MCF 10A (cell line): ENCODE results near the gene PCNX3. TPM values are rescaled to one million over a fixed set of nuclear protein-coding genes. Genes with fewer than 3 reads are reported as not detected.

Source experiments
- BruUV-seq: library from RNA; stranded (reverse); fragments of 400-500 nt; replicated peaks from 2 replicates; lab custom pipeline; 2021; lab: Mats Ljungman, UMichigan
- CTCF ChIA-PET: fragments of 300-600 bp; sonication (Branson Sonifier 250); formaldehyde crosslinking; extraction: SDS; loops from one replicate; lab custom pipeline; 2021; ENCODE audit warnings: antibody characterized with exemption, inconsistent platforms; lab: Yijun Ruan, JAX
- POLR2A ChIA-PET: fragments of 300-600, 350-650 bp; sonication (Branson Sonifier 250); formaldehyde crosslinking; extraction: SDS; loops from one replicate; lab custom pipeline; 2020; ENCODE audit warnings: antibody characterized with exemption, inconsistent platforms; lab: Yijun Ruan, JAX
- DNase-seq: peaks from one replicate; pipeline ENCODE4 v3.0.0-alpha.2; 2018; ENCODE audit not compliant: unreplicated experiment
- H3K27ac Mint-ChIP-seq: one replicate; pipeline ENCODE4 v1.8.0; 2022; ENCODE audit warnings: mild to moderate bottlenecking, low read depth, mixed read lengths; ENCODE audit not compliant: unreplicated experiment
- H3K27me3 Mint-ChIP-seq: one replicate; pipeline ENCODE4 v1.8.0; 2022; ENCODE audit warnings: mixed read lengths; ENCODE audit not compliant: insufficient read depth, unreplicated experiment
- H3K36me3 Mint-ChIP-seq: one replicate; pipeline ENCODE4 v1.8.0; 2022; ENCODE audit warnings: mild to moderate bottlenecking, moderate library complexity, mixed read lengths; ENCODE audit not compliant: insufficient read depth, unreplicated experiment
- H3K4me1 Mint-ChIP-seq: one replicate; pipeline ENCODE4 v1.8.0; 2022; ENCODE audit warnings: mixed read lengths; ENCODE audit not compliant: insufficient read depth, unreplicated experiment
- H3K4me3 Mint-ChIP-seq: one replicate; pipeline ENCODE4 v1.8.0; 2022; ENCODE audit warnings: mild to moderate bottlenecking, moderate library complexity, mixed read lengths; ENCODE audit not compliant: unreplicated experiment
- H3K9me3 Mint-ChIP-seq: one replicate; pipeline ENCODE4 v1.8.0; 2022; ENCODE audit warnings: mixed read lengths; ENCODE audit not compliant: unreplicated experiment
- intact Hi-C: fragments of 100-400 bp; cut with micrococcal nuclease; formaldehyde crosslinking; loops from 2 replicates; pipeline ENCODE4 v1.14.1; 2022
- total RNA-seq: library from RNA; stranded (reverse); gene quantifications from 2 replicates; pipeline ENCODE4 v1.2.3, GENCODE V29; 2022
- TF ChIP-seq, protein P1 (sequence below): fragments of 200-600 bp; IDR thresholded peaks from one replicate; pipeline ENCODE4 v1.8.0; 2022; ENCODE audit warnings: antibody characterized with exemption, mild to moderate bottlenecking; ENCODE audit not compliant: unreplicated experiment

PCNX3 gene
- total RNA-seq, 1 experiment from 2014 or later, result 40.9 TPM

DNA sequence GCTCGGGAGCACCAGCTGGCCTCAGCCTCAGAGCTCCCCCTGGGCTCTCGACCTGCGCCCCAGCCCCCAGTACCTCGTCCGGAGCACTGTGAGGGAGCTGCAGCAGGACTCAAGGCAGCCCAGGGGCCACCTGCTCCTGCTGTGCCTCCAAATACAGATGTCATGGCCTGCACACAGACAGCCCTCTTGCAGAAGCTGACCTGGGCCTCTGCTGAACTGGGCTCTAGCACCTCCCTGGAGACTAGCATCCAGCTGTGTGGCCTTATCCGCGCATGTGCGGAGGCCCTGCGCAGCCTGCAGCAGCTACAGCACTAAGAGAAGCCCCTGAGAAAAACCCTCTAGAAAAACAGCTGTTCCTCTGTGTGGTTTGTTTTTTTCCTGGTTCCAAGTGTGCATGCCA lies 44.2 kb upstream of the PCNX3 start:
- intact Hi-C loops, result no loop called here
- TF ChIP-seq, protein P1, sequence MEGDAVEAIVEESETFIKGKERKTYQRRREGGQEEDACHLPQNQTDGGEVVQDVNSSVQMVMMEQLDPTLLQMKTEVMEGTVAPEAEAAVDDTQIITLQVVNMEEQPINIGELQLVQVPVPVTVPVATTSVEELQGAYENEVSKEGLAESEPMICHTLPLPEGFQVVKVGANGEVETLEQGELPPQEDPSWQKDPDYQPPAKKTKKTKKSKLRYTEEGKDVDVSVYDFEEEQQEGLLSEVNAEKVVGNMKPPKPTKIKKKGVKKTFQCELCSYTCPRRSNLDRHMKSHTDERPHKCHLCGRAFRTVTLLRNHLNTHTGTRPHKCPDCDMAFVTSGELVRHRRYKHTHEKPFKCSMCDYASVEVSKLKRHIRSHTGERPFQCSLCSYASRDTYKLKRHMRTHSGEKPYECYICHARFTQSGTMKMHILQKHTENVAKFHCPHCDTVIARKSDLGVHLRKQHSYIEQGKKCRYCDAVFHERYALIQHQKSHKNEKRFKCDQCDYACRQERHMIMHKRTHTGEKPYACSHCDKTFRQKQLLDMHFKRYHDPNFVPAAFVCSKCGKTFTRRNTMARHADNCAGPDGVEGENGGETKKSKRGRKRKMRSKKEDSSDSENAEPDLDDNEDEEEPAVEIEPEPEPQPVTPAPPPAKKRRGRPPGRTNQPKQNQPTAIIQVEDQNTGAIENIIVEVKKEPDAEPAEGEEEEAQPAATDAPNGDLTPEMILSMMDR, result no peak
- Mint-ChIP-seq H3K27me3 (no peaks in the 10 kb centered on the region), H3K27ac (peak overlapping the region; percentile 54), H3K9me3 (no peaks in the 10 kb centered on the region), H3K4me3 (peak overlapping the region; percentile 97), H3K4me1 (peaks cover 33% of the 10 kb centered on the region), H3K36me3 (peaks cover 54% of the 10 kb centered on the region)
- no TSS peak for BruUV-seq
- no peak for DNase-seq
- POLR2A ChIA-PET, result interaction anchor here (0.7 to 4.8 kb wide), 15 partner anchors 11 to 431 kb away, joined by 3 to 103 read pairs (median 7); partner anchors contain the start of genes BANF1, EIF1AD, KAT5 and MALAT1
- CTCF ChIA-PET, result interaction anchor here (0.5 to 3.2 kb wide), 19 partner anchors 10 to 242 kb away, joined by 3 to 51 read pairs (median 4); partner anchors contain the start of genes MAP3K11 and PCNX3

DNA sequence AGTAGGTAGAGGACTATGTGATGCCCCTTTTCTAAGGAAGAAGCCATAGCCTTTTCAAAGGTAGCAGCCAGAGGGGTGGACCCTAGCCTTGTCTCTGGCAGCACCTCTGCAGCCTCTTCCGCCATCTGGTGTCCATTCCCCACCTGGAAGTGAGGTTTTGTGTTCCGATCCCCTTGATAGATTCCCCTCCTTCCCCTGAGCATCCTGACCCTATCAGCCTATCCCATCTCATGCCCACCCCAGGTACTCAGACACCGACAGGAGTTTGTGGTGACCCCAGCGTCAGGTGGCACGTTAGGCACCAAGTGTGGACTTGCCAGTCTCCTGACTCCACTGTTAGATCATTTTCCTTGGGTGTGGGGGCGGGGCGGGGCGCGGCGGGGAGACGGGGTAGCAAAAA lies 43.6 kb upstream of the PCNX3 start:
- TF ChIP-seq, protein P1, result peak; percentile 70
- H3K9me3 Mint-ChIP-seq, result no peaks in the 10 kb centered on the region
- peak; percentile 77 for DNase-seq
- H3K4me3 Mint-ChIP-seq, result peak overlapping the region; percentile 97
- peaks cover 38% of the 10 kb centered on the region for H3K4me1 Mint-ChIP-seq
- no TSS peak for BruUV-seq
- intact Hi-C loops, result loop anchor here (1.0 kb wide), 1 partner anchor 32 kb away; no protein-coding TSS in a partner anchor
- H3K27ac Mint-ChIP-seq, result peak overlapping the region; percentile 54
- no peaks in the 10 kb centered on the region for H3K27me3 Mint-ChIP-seq
- ChIA-PET POLR2A (interaction anchor here (0.5 to 4.8 kb wide), 21 partner anchors 11 to 694 kb away, joined by 3 to 103 read pairs (median 5); partner anchors contain the start of genes BANF1, CCDC85B, CFL1 and EHD1), CTCF (interaction anchor here (0.6 to 3.2 kb wide), 17 partner anchors 9 to 190 kb away, joined by 3 to 51 read pairs (median 4); partner anchors contain the start of genes MAP3K11, PCNX3 and SLC25A45)
- H3K36me3 Mint-ChIP-seq, result peaks cover 55% of the 10 kb centered on the region

DNA sequence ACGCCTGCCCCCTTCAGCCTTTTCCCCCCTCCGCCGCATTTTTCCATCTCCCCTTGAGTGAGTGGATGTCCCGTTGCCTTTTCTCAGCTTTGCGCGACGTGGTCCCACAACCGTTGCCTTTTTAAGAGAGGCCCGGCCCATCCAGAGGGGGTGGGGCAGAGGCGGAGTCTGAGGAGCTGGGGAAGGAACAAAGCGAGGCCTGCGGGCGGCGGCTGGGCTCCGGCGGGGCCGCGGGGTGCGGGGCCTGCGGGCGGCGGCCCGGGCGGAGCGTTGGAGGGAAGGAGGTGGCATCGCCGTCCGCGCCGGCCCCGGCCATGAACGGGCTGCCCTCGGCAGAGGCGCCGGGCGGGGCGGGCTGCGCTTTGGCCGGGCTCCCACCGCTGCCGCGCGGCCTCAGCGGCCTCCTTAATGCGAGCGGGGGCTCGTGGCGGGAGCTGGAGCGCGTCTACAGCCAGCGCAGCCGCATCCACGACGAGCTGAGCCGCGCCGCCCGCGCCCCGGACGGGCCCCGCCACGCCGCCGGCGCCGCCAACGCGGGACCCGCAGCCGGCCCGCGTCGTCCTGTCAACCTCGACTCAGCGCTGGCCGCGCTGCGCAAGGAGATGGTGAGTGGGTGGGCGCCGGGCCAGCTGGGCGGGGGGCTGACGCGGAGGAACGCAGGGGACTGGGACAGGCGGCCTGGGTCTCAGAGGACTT lies 43.1 kb upstream of the PCNX3 start, which contains the start of gene FAM89B:
Gene FAM89B, plus strand, starts transcription at position 183 of the 696 bp plus-strand sequence. Its CDS starts 132 bp downstream, at position 315.
- TF ChIP-seq, protein P1, result no peak
- intact Hi-C loops, result loop anchor here (1.0 kb wide), 1 partner anchor 32 kb away; no protein-coding TSS in a partner anchor
- peak; percentile 89 for DNase-seq
- Mint-ChIP-seq H3K27me3 (no peaks in the 10 kb centered on the region), H3K27ac (peak within 1 kb of the TSS; percentile 54), H3K9me3 (no peaks in the 10 kb centered on the region), H3K4me3 (peak within 1 kb of the TSS; percentile 97), H3K36me3 (peaks cover 60% of the 10 kb centered on the region), H3K4me1 (peaks cover 39% of the 10 kb centered on the region)
- no TSS peak for BruUV-seq
- ChIA-PET CTCF (interaction anchor here (0.6 to 3.2 kb wide), 14 partner anchors 8 to 324 kb away, joined by 3 to 51 read pairs (median 4); partner anchors contain the start of genes KCNK7, MAP3K11, PCNX3 and SLC25A45), POLR2A (interaction anchor here (0.5 to 4.8 kb wide), 31 partner anchors 12 to 773 kb away, joined by 3 to 103 read pairs (median 4); partner anchors contain the start of genes CCDC85B, CFL1, EHD1 and MALAT1)
